Measurements from ENCODE around the gene SCN3A. TPM values are rescaled to one million over a fixed set of nuclear protein-coding genes. Genes with fewer than 3 reads are reported as not detected.

SCN3A gene
- total and polyA plus RNA-seq, 9 of the 15 experiments (the other 6 are each of a cell fraction or from before 2014, with no cell fraction given), result not detected

DNA sequence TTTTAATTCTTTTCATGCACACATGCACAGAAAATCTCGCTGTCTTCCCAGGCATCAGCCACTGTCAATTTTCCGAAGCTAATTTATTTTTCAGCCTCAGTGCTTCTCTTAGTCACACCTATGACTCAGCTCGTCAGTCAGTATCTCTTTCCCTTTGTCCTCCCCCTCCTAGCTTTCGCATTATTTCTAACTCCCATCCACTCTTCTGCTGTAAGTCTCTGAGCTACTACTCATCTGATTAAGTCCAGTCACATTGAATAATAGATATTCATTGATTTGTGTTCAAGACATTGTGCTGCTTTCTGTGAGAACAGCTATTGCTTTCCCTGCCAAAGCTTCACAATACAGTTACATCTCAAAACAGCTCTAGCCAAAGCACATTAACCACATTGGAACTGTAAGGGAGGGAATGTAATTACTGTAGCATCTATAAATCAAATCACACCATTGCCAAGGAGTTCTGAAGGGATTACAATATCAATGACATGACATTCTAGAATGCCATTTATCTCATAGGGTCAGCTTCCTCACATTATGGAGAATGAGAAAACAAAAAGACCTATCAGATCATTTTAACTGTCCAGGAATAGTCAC lies 89.4 kb downstream of the SCN3A start:
- in situ Hi-C loops (cut with MboI) (no loop called here), intact Hi-C loops (cut with micrococcal nuclease) (no loop called here)
- H3K36me3 ChIP-seq (ENCODE audit: control insufficient read depth, insufficient read depth, low read length), result no peaks in the 10 kb centered on the region
- no peaks in the 10 kb centered on the region for H4K20me1 ChIP-seq (replicated peaks; ENCODE audit: control insufficient read depth, insufficient read depth, low read length)
- no peak overlapping the region for H3K4me3 ChIP-seq
- H3K4me2 ChIP-seq (ENCODE audit: insufficient read depth, low read length), result no peak overlapping the region
- H2AFZ ChIP-seq (ENCODE audit: low read depth, low read length), result no peak overlapping the region
- DNase-seq (ENCODE audit: extremely low read depth in 1 of 4, low spot score in 3 of 4) (peak in 1 of 4 experiments; percentile 11), ATAC-seq (no peak), FAIRE-seq (no peak)
- TF ChIP-seq CEBPB (tag; IDR thresholded peaks at IDR 0.05), result no peak
- TF ChIP-seq FOSL1 (tag; conservative IDR thresholded peaks at IDR 0.05), result peak; percentile 71
- no peak for TF ChIP-seq JUND (IDR thresholded peaks at IDR 0.05; ENCODE audit: borderline replicate concordance, low read depth, low read length)
- TF ChIP-seq JUND (tag; IDR thresholded peaks at IDR 0.05; ENCODE audit: borderline replicate concordance, low read depth, low read length), result peak; percentile 63; the same call in 1 of the 3 replicates
- H3K27ac ChIP-seq (ENCODE audit: extremely low read depth, low read depth, low read length), result no peak overlapping the region
- H3K9me1 ChIP-seq (ENCODE audit: control insufficient read depth, insufficient read depth, low read length), result no peaks in the 10 kb centered on the region
- WGBS (ENCODE audit: insufficient coverage, low coverage, missing lambda C conversion rate), result 3% methylated on average over 4 of the region's 4 CpGs
- no peaks in the 10 kb centered on the region for H3K27me3 ChIP-seq (ENCODE audit: control insufficient read depth in 2 of 2, insufficient read depth in 2 of 2, low read length in 2 of 2)
- H3K4me1 ChIP-seq (replicated peaks in 1 of 2; ENCODE audit: control insufficient read depth in 2 of 2, insufficient read depth in 2 of 2, low read length in 2 of 2), result no peaks in the 10 kb centered on the region
- POLR2A ChIA-PET, result no interaction called here
- H3K9ac ChIP-seq (ENCODE audit: insufficient read depth in 1 of 2, low read depth in 2 of 2, low read length in 2 of 2), result no peak overlapping the region
- no peaks in the 10 kb centered on the region for H3K79me2 ChIP-seq (ENCODE audit: control insufficient read depth, insufficient read depth, low read length)
- CTCF ChIA-PET (ENCODE audit: low intra/inter-chr PET ratio), result no interaction called here
- H3K9me3 ChIP-seq (replicated peaks; ENCODE audit: control insufficient read depth, insufficient read depth, low read depth, low read length), result no peaks in the 10 kb centered on the region; the same call in 1 of the 2 replicates
- no TSS peak for BruUV-seq (replicated peaks)

DNA sequence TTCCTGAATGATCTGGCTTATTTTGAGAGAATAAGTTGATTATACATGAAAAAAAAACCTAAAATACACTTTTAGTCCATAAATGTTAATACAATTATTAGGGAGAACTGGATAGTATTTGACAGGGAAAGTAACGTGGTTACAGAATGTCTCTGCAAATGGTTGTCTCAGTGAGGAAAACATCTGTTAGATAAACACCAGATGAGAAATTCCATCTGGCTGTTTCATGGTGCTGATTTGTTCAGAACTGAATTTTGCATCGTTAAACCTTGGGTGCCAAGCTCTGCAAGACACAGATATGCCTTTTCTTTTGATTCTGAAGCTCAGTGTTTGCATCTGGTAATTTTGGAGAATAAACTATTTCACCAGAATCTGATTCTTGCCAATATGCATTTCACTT lies 90.4 kb downstream of the SCN3A start:
- H3K79me2 ChIP-seq (ENCODE audit: control insufficient read depth, insufficient read depth, low read length), result no peaks in the 10 kb centered on the region
- H3K9me3 ChIP-seq (replicated peaks; ENCODE audit: control insufficient read depth, insufficient read depth, low read depth, low read length), result no peaks in the 10 kb centered on the region; the same call in 1 of the 2 replicates
- ChIA-PET CTCF (ENCODE audit: low intra/inter-chr PET ratio) (no interaction called here), POLR2A (no interaction called here)
- no peaks in the 10 kb centered on the region for H3K36me3 ChIP-seq (ENCODE audit: control insufficient read depth, insufficient read depth, low read length)
- no peaks in the 10 kb centered on the region for H4K20me1 ChIP-seq (replicated peaks; ENCODE audit: control insufficient read depth, insufficient read depth, low read length)
- H3K4me2 ChIP-seq (ENCODE audit: insufficient read depth, low read length), result no peak overlapping the region
- in situ Hi-C loops (cut with MboI), result no loop called here
- no peaks in the 10 kb centered on the region for H3K4me1 ChIP-seq (replicated peaks in 1 of 2; ENCODE audit: control insufficient read depth in 2 of 2, insufficient read depth in 2 of 2, low read length in 2 of 2)
- H3K4me3 ChIP-seq, result no peak overlapping the region
- H3K9ac ChIP-seq (ENCODE audit: insufficient read depth in 1 of 2, low read depth in 2 of 2, low read length in 2 of 2), result no peak overlapping the region
- no TSS peak for BruUV-seq (replicated peaks)
- H3K27ac ChIP-seq (ENCODE audit: extremely low read depth, low read depth, low read length), result no peak overlapping the region
- no peaks in the 10 kb centered on the region for H3K27me3 ChIP-seq (ENCODE audit: control insufficient read depth in 2 of 2, insufficient read depth in 2 of 2, low read length in 2 of 2)
- no peaks in the 10 kb centered on the region for H3K9me1 ChIP-seq (ENCODE audit: control insufficient read depth, insufficient read depth, low read length)
- no peak for FAIRE-seq
- 0% methylated on average over 2 of the region's 2 CpGs for WGBS (ENCODE audit: insufficient coverage, low coverage, missing lambda C conversion rate)
- no peak for DNase-seq (ENCODE audit: extremely low read depth in 1 of 4, low spot score in 3 of 4)
- no peak overlapping the region for H2AFZ ChIP-seq (ENCODE audit: low read depth, low read length)
- intact Hi-C loops (cut with micrococcal nuclease), result no loop called here
- no peak for ATAC-seq
- TF ChIP-seq STAG1 (CRISPR knock-in tag; IDR thresholded peaks at IDR 0.05; ENCODE audit: borderline replicate concordance) (no peak), ZNF347 (CRISPR knock-in tag; IDR thresholded peaks at IDR 0.05; ENCODE audit: low read depth) (no peak), ZNF140 (CRISPR knock-in tag; IDR thresholded peaks at IDR 0.05) (no peak), GTF2A2 (tag; IDR thresholded peaks at IDR 0.05) (no peak), TGIF2 (CRISPR knock-in tag; IDR thresholded peaks at IDR 0.05) (no peak)
- TF ChIP-seq, protein P1, sequence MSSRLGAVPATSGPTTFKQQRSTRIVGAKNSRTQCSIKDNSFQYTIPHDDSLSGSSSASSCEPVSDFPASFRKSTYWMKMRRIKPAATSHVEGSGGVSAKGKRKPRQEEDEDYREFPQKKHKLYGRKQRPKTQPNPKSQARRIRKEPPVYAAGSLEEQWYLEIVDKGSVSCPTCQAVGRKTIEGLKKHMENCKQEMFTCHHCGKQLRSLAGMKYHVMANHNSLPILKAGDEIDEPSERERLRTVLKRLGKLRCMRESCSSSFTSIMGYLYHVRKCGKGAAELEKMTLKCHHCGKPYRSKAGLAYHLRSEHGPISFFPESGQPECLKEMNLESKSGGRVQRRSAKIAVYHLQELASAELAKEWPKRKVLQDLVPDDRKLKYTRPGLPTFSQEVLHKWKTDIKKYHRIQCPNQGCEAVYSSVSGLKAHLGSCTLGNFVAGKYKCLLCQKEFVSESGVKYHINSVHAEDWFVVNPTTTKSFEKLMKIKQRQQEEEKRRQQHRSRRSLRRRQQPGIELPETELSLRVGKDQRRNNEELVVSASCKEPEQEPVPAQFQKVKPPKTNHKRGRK (tag; IDR thresholded peaks at IDR 0.05), result no peak
- TF ChIP-seq, protein P2, sequence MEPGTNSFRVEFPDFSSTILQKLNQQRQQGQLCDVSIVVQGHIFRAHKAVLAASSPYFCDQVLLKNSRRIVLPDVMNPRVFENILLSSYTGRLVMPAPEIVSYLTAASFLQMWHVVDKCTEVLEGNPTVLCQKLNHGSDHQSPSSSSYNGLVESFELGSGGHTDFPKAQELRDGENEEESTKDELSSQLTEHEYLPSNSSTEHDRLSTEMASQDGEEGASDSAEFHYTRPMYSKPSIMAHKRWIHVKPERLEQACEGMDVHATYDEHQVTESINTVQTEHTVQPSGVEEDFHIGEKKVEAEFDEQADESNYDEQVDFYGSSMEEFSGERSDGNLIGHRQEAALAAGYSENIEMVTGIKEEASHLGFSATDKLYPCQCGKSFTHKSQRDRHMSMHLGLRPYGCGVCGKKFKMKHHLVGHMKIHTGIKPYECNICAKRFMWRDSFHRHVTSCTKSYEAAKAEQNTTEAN (CRISPR knock-in tag; IDR thresholded peaks at IDR 0.05), result no peak
- TF ChIP-seq, protein P3, sequence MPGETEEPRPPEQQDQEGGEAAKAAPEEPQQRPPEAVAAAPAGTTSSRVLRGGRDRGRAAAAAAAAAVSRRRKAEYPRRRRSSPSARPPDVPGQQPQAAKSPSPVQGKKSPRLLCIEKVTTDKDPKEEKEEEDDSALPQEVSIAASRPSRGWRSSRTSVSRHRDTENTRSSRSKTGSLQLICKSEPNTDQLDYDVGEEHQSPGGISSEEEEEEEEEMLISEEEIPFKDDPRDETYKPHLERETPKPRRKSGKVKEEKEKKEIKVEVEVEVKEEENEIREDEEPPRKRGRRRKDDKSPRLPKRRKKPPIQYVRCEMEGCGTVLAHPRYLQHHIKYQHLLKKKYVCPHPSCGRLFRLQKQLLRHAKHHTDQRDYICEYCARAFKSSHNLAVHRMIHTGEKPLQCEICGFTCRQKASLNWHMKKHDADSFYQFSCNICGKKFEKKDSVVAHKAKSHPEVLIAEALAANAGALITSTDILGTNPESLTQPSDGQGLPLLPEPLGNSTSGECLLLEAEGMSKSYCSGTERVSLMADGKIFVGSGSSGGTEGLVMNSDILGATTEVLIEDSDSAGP (CRISPR knock-in tag; IDR thresholded peaks at IDR 0.05), result no peak
